Fibroblast of lung (primary cell): Measurements from ENCODE around the gene PPARGC1A. TPM values are rescaled to one million over a fixed set of nuclear protein-coding genes. Genes with fewer than 3 reads are reported as not detected.

Experiments used
- DNase-seq, 2 donors: peaks; one replicate each; pipeline versions ENCODE4 v3.0.0 to v3.0.0-alpha.2; 2010; ENCODE audit warnings: low read depth in 2 of 2
- H2AFZ ChIP-seq: 2 replicates; pipeline ENCODE4 v1.5.1; 2012; ENCODE audit warnings: low read length, control low read depth, inconsistent platforms
- H3K27ac ChIP-seq: 2 replicates; pipeline ENCODE4 v1.5.1; 2011; ENCODE audit warnings: low read length, control low read depth; ENCODE audit not compliant: insufficient read depth
- H3K27me3 ChIP-seq: 2 replicates; pipeline ENCODE4 v1.5.1; 2011; ENCODE audit warnings: mild to moderate bottlenecking, low read length; ENCODE audit not compliant: control insufficient read depth, insufficient read depth
- H3K36me3 ChIP-seq: 2 replicates; pipeline ENCODE4 v1.5.1; 2011; ENCODE audit warnings: low read length; ENCODE audit not compliant: control insufficient read depth, insufficient read depth
- H3K4me1 ChIP-seq: 2 replicates; pipeline ENCODE4 v1.5.1; 2011; ENCODE audit warnings: low read length; ENCODE audit not compliant: control insufficient read depth, insufficient read depth; ENCODE audit errors: extremely low read depth
- H3K4me2 ChIP-seq: 2 replicates; pipeline ENCODE4 v1.5.1; 2011; ENCODE audit warnings: low read length, control low read depth; ENCODE audit not compliant: insufficient read depth; ENCODE audit errors: extremely low read depth
- H3K4me3 ChIP-seq, 4 experiments: fragments of 200-600 bp in 1 of 4; sonication (generic) in 1 of 4; replicated peaks in 1 of 4; 2 replicates each; pipeline ENCODE4 v1.5.1; 2011 to 2016; ENCODE audit warnings: low read length in 4 of 4, low read depth in 3 of 4, mild to moderate bottlenecking in 3 of 4, control low read depth in 2 of 4, inconsistent platforms in 1 of 4, mixed read lengths in 1 of 4; ENCODE audit not compliant: insufficient read depth in 1 of 4; ENCODE audit errors: control extremely low read depth in 1 of 4
- H3K79me2 ChIP-seq: 2 replicates; pipeline ENCODE4 v1.5.1; 2012; ENCODE audit warnings: mild to moderate bottlenecking, low read length, inconsistent platforms; ENCODE audit not compliant: control insufficient read depth, insufficient read depth
- H3K9ac ChIP-seq: 2 replicates; pipeline ENCODE4 v1.5.1; 2011; ENCODE audit warnings: mild to moderate bottlenecking, low read length, control low read depth; ENCODE audit not compliant: insufficient read depth
- H3K9me3 ChIP-seq: 2 replicates; pipeline ENCODE4 v1.5.1; 2012; ENCODE audit warnings: low read depth, low read length; ENCODE audit not compliant: control insufficient read depth, insufficient read depth
- H4K20me1 ChIP-seq: 2 replicates; pipeline ENCODE4 v1.5.1; 2011; ENCODE audit warnings: low read length; ENCODE audit not compliant: control insufficient read depth, insufficient read depth; ENCODE audit errors: extremely low read depth
- CTCF ChIP-seq, 2 donors: IDR thresholded peaks in 1 of 2; conservative IDR thresholded peaks in 1 of 2; 1 replicate in 1 of 2; 2 replicates in 1 of 2; pipeline ENCODE4 v1.5.1; 2011 to 2012; ENCODE audit warnings: low read length in 2 of 2, control low read depth in 1 of 2, inconsistent platforms in 1 of 2, low read depth in 1 of 2, mild to moderate bottlenecking in 1 of 2
- EZH2 ChIP-seq: IDR thresholded peaks from 2 replicates; pipeline ENCODE4 v1.5.1; 2012; ENCODE audit warnings: low read length, control low read depth, mild to moderate bottlenecking; ENCODE audit errors: missing control alignments
- polyA plus RNA-seq, 2 donors: library from polyadenylated mRNA; depleted of rRNA in 1 of 2; stranded (reverse) in 1 of 2; unstranded in 1 of 2; fragments of >200 nt; gene quantifications; 2 replicates each; pipeline ENCODE4 v1.2.1, GENCODE V29; 2011 to 2012; ENCODE audit warnings: missing spikeins in 1 of 2
- total RNA-seq: library from RNA; depleted of rRNA; stranded (reverse); fragments of >200 nt; gene quantifications from 2 replicates; pipeline ENCODE4 v1.2.1, GENCODE V29; 2014

Gene PPARGC1A
- total and polyA plus RNA-seq, 2 donors (not counting 1 experiment from before 2014, with no cell fraction given): 1.3 to 6.9 TPM

DNA sequence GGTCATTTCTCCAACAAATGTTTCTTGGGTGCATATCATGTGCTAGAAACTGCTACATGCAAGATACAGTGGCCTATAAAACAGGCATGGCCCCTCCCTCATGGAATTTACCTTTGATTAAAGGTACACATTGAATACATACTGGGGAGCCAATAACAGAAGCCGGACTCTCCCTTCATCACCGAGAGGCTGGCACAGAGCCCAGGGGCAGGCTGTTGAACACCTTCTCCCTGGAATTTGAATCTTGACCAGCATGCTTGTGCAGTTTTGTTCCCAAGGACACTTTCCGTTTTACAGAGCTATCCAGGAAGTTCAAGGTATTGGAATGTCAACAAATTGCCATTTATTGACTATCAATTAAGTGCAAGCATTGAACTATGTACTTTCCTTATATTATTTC is 33.2 kb downstream of the PPARGC1A start:
- no peaks in the 10 kb centered on the region for H3K9me3 ChIP-seq

GRCh38 chr4:23855912-23856605 is 33.8 kb downstream of the PPARGC1A start:
- H3K4me1 ChIP-seq: peaks cover 3% of the 10 kb centered on the region
- no peaks in the 10 kb centered on the region for H3K27me3 ChIP-seq
- H3K79me2 ChIP-seq: no peaks in the 10 kb centered on the region
- no peaks in the 10 kb centered on the region for H4K20me1 ChIP-seq
- TF ChIP-seq CTCF (conservative IDR thresholded peaks at IDR 0.05 in 1 of 2, IDR thresholded peaks at IDR 0.05 in 1 of 2; ENCODE audit: low read depth in 1 of 2, low read length in 2 of 2): no peak
- no peak for TF ChIP-seq EZH2
- H3K9ac ChIP-seq: no peak overlapping the region
- no peak overlapping the region for H3K27ac ChIP-seq
- H3K4me3 ChIP-seq: no peak overlapping the region
- no peak overlapping the region for H2AFZ ChIP-seq
- no peaks in the 10 kb centered on the region for H3K36me3 ChIP-seq
- DNase-seq: peak; percentile 79
- no peaks in the 10 kb centered on the region for H3K9me3 ChIP-seq
- H3K4me2 ChIP-seq: no peak overlapping the region

More for the DNA sequence above, 33.2 kb downstream of the PPARGC1A start:
- H3K36me3 ChIP-seq: no peaks in the 10 kb centered on the region
- H4K20me1 ChIP-seq: no peaks in the 10 kb centered on the region
- no peak overlapping the region for H2AFZ ChIP-seq
- no peak overlapping the region for H3K9ac ChIP-seq
- H3K4me3 ChIP-seq: no peak overlapping the region
- no peak overlapping the region for H3K27ac ChIP-seq
- no peaks in the 10 kb centered on the region for H3K27me3 ChIP-seq
- DNase-seq: no peak
- no peaks in the 10 kb centered on the region for H3K79me2 ChIP-seq
- TF ChIP-seq EZH2 (no peak), CTCF (conservative IDR thresholded peaks at IDR 0.05 in 1 of 2, IDR thresholded peaks at IDR 0.05 in 1 of 2; ENCODE audit: low read depth in 1 of 2, low read length in 2 of 2) (no peak)
- no peak overlapping the region for H3K4me2 ChIP-seq
- H3K4me1 ChIP-seq: peaks cover 3% of the 10 kb centered on the region

DNA sequence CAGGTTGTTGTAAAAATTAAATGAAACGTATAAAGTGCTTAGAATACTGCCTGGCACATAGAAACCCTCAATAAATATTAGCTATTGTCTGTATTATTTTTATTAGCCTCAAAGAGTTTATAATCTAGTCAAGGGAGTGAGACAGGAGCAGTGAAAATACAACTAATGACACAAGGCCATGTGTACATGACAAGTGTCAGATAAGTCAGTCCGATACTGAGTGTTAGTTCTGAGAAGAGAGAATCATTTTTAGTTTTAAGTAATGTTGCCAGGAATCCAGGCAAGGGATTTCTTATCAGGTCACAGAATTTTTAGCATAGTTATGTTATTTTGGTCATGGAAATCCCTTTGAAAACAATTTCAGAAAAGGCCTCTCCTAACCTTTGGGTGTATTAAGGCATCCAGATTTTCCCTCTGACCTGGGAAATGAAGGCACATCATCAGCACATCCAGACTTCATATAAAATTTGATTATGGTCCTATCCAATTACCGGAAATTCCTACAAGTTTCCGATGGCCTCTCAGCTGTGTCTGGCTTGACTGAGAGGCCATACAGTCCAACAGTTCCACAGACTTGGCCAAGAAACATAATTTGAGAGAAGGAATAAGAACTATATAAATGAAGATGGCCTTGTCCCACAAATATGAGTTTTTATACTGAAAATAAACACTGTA is 35.7 kb downstream of the PPARGC1A start:
- H3K36me3 ChIP-seq: no peaks in the 10 kb centered on the region
- H3K4me1 ChIP-seq: peaks cover 3% of the 10 kb centered on the region
- no peaks in the 10 kb centered on the region for H3K79me2 ChIP-seq
- TF ChIP-seq EZH2 (no peak), CTCF (conservative IDR thresholded peaks at IDR 0.05 in 1 of 2, IDR thresholded peaks at IDR 0.05 in 1 of 2; ENCODE audit: low read depth in 1 of 2, low read length in 2 of 2) (no peak)
- no peak overlapping the region for H2AFZ ChIP-seq
- H4K20me1 ChIP-seq: no peaks in the 10 kb centered on the region
- no peak overlapping the region for H3K9ac ChIP-seq
- no peak overlapping the region for H3K27ac ChIP-seq
- DNase-seq: no peak
- H3K27me3 ChIP-seq: no peaks in the 10 kb centered on the region
- no peaks in the 10 kb centered on the region for H3K9me3 ChIP-seq
- no peak overlapping the region for H3K4me3 ChIP-seq
- H3K4me2 ChIP-seq: no peak overlapping the region
